Smooth muscle cell (in vitro differentiated cells): ENCODE results near the gene RAPGEF5. TPM values are rescaled to one million over a fixed set of nuclear protein-coding genes. Genes with fewer than 3 reads are reported as not detected.

Experiments used
- DNase-seq: peaks from one replicate; lab custom pipeline; 2025; ENCODE audit not compliant: unreplicated experiment; lab: John Stamatoyannopoulos, UW
- H2AFZ ChIP-seq: fragments of 200-600 bp; sonication (generic); 2 replicates; pipeline ENCODE4 v1.6.0; 2016; ENCODE audit warnings: antibody characterized with exemption, low read depth, mild to moderate bottlenecking
- H3F3A ChIP-seq: fragments of 200-600 bp; sonication (generic); 2 replicates; pipeline ENCODE4 v1.6.0; 2017; ENCODE audit warnings: antibody characterized with exemption, low read depth
- H3K27ac ChIP-seq: fragments of 200-600 bp; sonication (generic); 2 replicates; pipeline ENCODE4 v1.5.1; 2016; ENCODE audit warnings: low read depth, mild to moderate bottlenecking
- H3K27me3 ChIP-seq: fragments of 200-600 bp; sonication (generic); 2 replicates; pipeline ENCODE4 v1.6.1; 2016; ENCODE audit warnings: low read depth, mild to moderate bottlenecking
- H3K36me3 ChIP-seq: fragments of 200-600 bp; sonication (generic); 2 replicates; pipeline ENCODE4 v1.5.1; 2016; ENCODE audit warnings: low read depth
- H3K4me1 ChIP-seq: fragments of 200-600 bp; sonication (generic); 2 replicates; pipeline ENCODE4 v1.5.1; 2016; ENCODE audit warnings: low read depth
- H3K4me2 ChIP-seq: fragments of 200-600 bp; sonication (generic); 2 replicates; pipeline ENCODE4 v1.6.0; 2016; ENCODE audit warnings: mild to moderate bottlenecking
- H3K4me3 ChIP-seq: fragments of 200-600 bp; sonication (generic); 2 replicates; pipeline ENCODE4 v1.5.1; 2016; ENCODE audit warnings: mild to moderate bottlenecking
- H3K79me2 ChIP-seq: fragments of 200-600 bp; sonication (generic); 2 replicates; pipeline ENCODE4 v1.6.0; 2016; ENCODE audit warnings: low read depth, mild to moderate bottlenecking
- H3K9ac ChIP-seq: fragments of 200-600 bp; sonication (generic); 2 replicates; pipeline ENCODE4 v1.6.0; 2016; ENCODE audit warnings: low read depth
- H3K9me3 ChIP-seq: fragments of 200-600 bp; sonication (generic); replicated peaks from 2 replicates; pipeline ENCODE4 v1.5.1; 2016; ENCODE audit warnings: low read depth
- H4K20me1 ChIP-seq: fragments of 200-600 bp; sonication (generic); 2 replicates; pipeline ENCODE4 v1.6.0; 2016; ENCODE audit warnings: low read depth
- CTCF ChIP-seq: fragments of 200-600 bp; sonication (generic); IDR thresholded peaks from 2 replicates; pipeline ENCODE4 v1.5.1; 2017; ENCODE audit warnings: borderline replicate concordance, mild to moderate bottlenecking, antibody characterized with exemption; ENCODE audit not compliant: insufficient read depth, poor library complexity, severe bottlenecking
- WGBS: methylation state at CpG from one replicate; pipeline ENCODE4 v1.1.7; 2016; ENCODE audit warnings: low lambda C conversion rate; 5-methylcytosine and 5-hydroxymethylcytosine counted together
- polyA plus RNA-seq: library from polyadenylated mRNA; unstranded; fragments of >200 nt; fragmentation: Nextera tagmentation; extraction: Ambion mirVana; gene quantifications from 2 replicates; pipeline ENCODE4 v1.2.1, GENCODE V29; 2016
- total RNA-seq: library from RNA; depleted of rRNA; stranded (reverse); fragments of >200 nt; gene quantifications from 2 replicates; pipeline ENCODE4 v1.2.3, GENCODE V29; 2014

The RAPGEF5 gene
- total and polyA plus RNA-seq, 2 experiments from 2014 or later: 11.4 TPM; not detected in 1

- Histone ChIP-seq H3K79me2 (no peaks in the 10 kb centered on the region), H3K27ac (no peak overlapping the region), H3F3A (no peaks in the 10 kb centered on the region), H3K9me3 (no peaks in the 10 kb centered on the region), H3K4me1 (peaks cover under 1% of the 10 kb centered on the region), H2AFZ (no peak overlapping the region), H3K4me3 (no peak overlapping the region), H3K9ac (no peak overlapping the region), H3K36me3 (no peaks in the 10 kb centered on the region), H3K27me3 (no peaks in the 10 kb centered on the region), H4K20me1 (no peaks in the 10 kb centered on the region), H3K4me2 (no peak overlapping the region)
- TF ChIP-seq CTCF: no peak
- no peak for DNase-seq
- 92% methylated on average over 4 of the region's 4 CpGs for WGBS
Measured at GRCh38 chr7:22219036-22219435, 137.9 kb downstream of the RAPGEF5 start.

GRCh38 chr7:22216832-22217475, 140.0 kb downstream of the RAPGEF5 start:
- 77% methylated on average over 4 of the region's 4 CpGs for WGBS
- Histone ChIP-seq H3K4me1 (peaks cover 4% of the 10 kb centered on the region), H4K20me1 (no peaks in the 10 kb centered on the region), H3K27ac (no peak overlapping the region), H3F3A (no peaks in the 10 kb centered on the region), H3K9me3 (no peaks in the 10 kb centered on the region), H3K9ac (no peak overlapping the region), H3K4me2 (no peak overlapping the region), H3K27me3 (no peaks in the 10 kb centered on the region), H3K36me3 (no peaks in the 10 kb centered on the region), H3K79me2 (no peaks in the 10 kb centered on the region), H2AFZ (no peak overlapping the region), H3K4me3 (no peak overlapping the region)
- no peak for DNase-seq
- TF ChIP-seq CTCF: no peak

- no peak for DNase-seq
- Histone ChIP-seq H3K4me2 (no peak overlapping the region), H3F3A (no peaks in the 10 kb centered on the region), H4K20me1 (no peaks in the 10 kb centered on the region), H3K27me3 (no peaks in the 10 kb centered on the region), H3K4me1 (peaks cover 4% of the 10 kb centered on the region), H3K27ac (no peak overlapping the region), H3K4me3 (no peak overlapping the region), H3K36me3 (no peaks in the 10 kb centered on the region), H3K9ac (no peak overlapping the region), H3K9me3 (no peaks in the 10 kb centered on the region), H3K79me2 (no peaks in the 10 kb centered on the region), H2AFZ (no peak overlapping the region)
- 63% methylated on average over 1 of the region's 1 CpG for WGBS
- no peak for TF ChIP-seq CTCF
Measured at GRCh38 chr7:22216309-22216708, 140.6 kb downstream of the RAPGEF5 start.

GRCh38 chr7:22214000-22214399, 143.0 kb downstream of the RAPGEF5 start:
- H3K4me2 ChIP-seq: no peak overlapping the region
- H3K79me2 ChIP-seq: no peaks in the 10 kb centered on the region
- no peaks in the 10 kb centered on the region for H4K20me1 ChIP-seq
- peaks cover 18% of the 10 kb centered on the region for H3K4me1 ChIP-seq
- H3K27ac ChIP-seq: no peak overlapping the region
- H2AFZ ChIP-seq: no peak overlapping the region
- H3K27me3 ChIP-seq: no peaks in the 10 kb centered on the region
- H3K9me3 ChIP-seq: no peaks in the 10 kb centered on the region
- no peak overlapping the region for H3K4me3 ChIP-seq
- no peaks in the 10 kb centered on the region for H3F3A ChIP-seq
- WGBS: 62% methylated on average over 3 of the region's 3 CpGs
- H3K36me3 ChIP-seq: no peaks in the 10 kb centered on the region
- no peak for DNase-seq
- no peak overlapping the region for H3K9ac ChIP-seq
- no peak for TF ChIP-seq CTCF
